ENCODE results near the gene LTBP2.

LTBP2 gene
- long read RNA-seq = 0 reads

DNA sequence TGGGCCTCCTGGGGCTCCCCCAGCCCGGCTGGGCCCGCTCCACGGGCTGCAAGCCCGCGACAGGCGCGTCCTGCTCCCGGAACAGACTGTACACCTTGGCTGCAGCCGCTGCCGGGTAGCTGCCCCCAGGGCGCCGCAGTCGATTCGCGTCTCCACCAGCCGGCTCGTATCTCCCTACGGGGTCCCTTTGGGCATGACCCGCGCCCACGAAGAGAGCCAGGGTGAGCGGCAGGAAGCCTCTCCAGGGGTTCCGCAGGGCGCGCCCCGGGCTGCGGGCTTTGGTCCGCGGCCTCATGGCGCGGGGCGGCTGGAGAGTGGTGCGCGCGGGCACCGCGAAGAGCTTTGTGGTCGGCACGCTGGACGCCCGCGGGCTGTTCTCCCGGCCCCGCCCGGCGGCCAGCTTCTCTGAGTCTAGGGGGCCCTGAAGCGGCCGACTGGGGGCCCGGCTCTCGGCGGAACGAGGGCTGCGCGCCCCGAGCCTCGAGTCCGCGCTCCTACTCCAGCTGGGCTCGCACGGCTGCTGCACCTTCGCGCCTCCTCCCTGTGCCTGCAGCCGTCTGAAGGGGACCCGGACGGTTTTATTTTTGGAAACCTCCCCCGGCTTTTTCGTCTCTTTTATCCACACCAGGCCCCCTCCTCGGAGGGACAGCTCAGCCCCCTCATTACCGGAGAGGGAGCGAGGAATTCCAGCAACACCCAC is at the start of gene LTBP2:
LTBP2 (minus strand) TSS at position 588 of the 700 bp plus-strand sequence; CDS start at position 295, 293 bp downstream.
- peak within 1 kb of the TSS; percentile 50 for H3K4me3 ChIP-seq (replicated peaks; ENCODE audit: insufficient read depth, low read length)
- TF ChIP-seq SPI1 (IDR thresholded peaks at IDR 0.05; ENCODE audit: borderline replicate concordance, low read depth) = no peak
- TF ChIP-seq POLR2AphosphoS5 (IDR thresholded peaks at IDR 0.05; ENCODE audit: low read depth) = no peak
- peaks cover 3% of the 10 kb centered on the region for H3K27me3 ChIP-seq (ENCODE audit: insufficient read depth, poor library complexity, severe bottlenecking)
- no peak for DNase-seq (ENCODE audit: low read depth in 1 of 2, low spot score in 1 of 2)
- H3K27ac ChIP-seq (replicated peaks) = no peak within 1 kb of the TSS

DNA sequence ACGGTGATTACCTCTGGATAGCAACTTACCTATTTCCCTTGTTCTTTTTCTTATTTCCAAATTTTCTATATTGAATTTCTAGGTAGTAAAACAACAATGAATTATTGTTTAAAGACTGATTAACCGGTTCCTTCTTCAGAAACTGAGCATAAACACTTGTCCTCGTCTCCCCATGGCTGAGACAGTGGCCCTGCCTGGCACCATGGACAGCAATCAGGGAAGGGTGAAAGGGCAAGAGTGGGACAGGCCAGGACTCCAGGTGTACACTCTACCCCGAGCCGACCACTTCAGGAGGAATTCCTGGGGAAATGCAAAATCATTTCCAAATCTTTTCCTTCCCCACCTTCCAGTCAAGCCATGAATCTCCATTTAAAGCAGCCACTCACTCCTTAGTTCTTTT is 48.8 kb upstream of the LTBP2 start:
- Histone ChIP-seq H3K4me3 (replicated peaks; ENCODE audit: insufficient read depth, low read length) (no peak overlapping the region), H3K27me3 (ENCODE audit: insufficient read depth, poor library complexity, severe bottlenecking) (no peaks in the 10 kb centered on the region), H3K27ac (replicated peaks) (no peak overlapping the region)
- DNase-seq (ENCODE audit: low read depth in 1 of 2, low spot score in 1 of 2) = no peak
- TF ChIP-seq REST (IDR thresholded peaks at IDR 0.05; ENCODE audit: insufficient replicate concordance, low read depth) = peak; percentile 78
- no peak for TF ChIP-seq GABPA (IDR thresholded peaks at IDR 0.05; ENCODE audit: low read depth)
- TF ChIP-seq, protein P1, sequence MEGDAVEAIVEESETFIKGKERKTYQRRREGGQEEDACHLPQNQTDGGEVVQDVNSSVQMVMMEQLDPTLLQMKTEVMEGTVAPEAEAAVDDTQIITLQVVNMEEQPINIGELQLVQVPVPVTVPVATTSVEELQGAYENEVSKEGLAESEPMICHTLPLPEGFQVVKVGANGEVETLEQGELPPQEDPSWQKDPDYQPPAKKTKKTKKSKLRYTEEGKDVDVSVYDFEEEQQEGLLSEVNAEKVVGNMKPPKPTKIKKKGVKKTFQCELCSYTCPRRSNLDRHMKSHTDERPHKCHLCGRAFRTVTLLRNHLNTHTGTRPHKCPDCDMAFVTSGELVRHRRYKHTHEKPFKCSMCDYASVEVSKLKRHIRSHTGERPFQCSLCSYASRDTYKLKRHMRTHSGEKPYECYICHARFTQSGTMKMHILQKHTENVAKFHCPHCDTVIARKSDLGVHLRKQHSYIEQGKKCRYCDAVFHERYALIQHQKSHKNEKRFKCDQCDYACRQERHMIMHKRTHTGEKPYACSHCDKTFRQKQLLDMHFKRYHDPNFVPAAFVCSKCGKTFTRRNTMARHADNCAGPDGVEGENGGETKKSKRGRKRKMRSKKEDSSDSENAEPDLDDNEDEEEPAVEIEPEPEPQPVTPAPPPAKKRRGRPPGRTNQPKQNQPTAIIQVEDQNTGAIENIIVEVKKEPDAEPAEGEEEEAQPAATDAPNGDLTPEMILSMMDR (IDR thresholded peaks at IDR 0.05; ENCODE audit: insufficient read depth, low read length) = no peak

- TF ChIP-seq SPI1 (IDR thresholded peaks at IDR 0.05; ENCODE audit: borderline replicate concordance, low read depth) = no peak
- no peak for TF ChIP-seq REST (IDR thresholded peaks at IDR 0.05; ENCODE audit: insufficient replicate concordance, low read depth)
- no peak for TF ChIP-seq POLR2AphosphoS5 (IDR thresholded peaks at IDR 0.05; ENCODE audit: low read depth)
- TF ChIP-seq, protein P1 (IDR thresholded peaks at IDR 0.05; ENCODE audit: insufficient read depth, low read length) = no peak
- no peak for TF ChIP-seq GABPA (IDR thresholded peaks at IDR 0.05; ENCODE audit: low read depth)
- DNase-seq (ENCODE audit: low read depth in 1 of 2, low spot score in 1 of 2) = no peak
- Histone ChIP-seq H3K27me3 (ENCODE audit: insufficient read depth, poor library complexity, severe bottlenecking) (no peaks in the 10 kb centered on the region), H3K4me3 (replicated peaks; ENCODE audit: insufficient read depth, low read length) (no peak overlapping the region), H3K27ac (replicated peaks) (no peak overlapping the region)
Measured at GRCh38 chr14:74660167-74660566, 48.1 kb upstream of the LTBP2 start.

GRCh38 chr14:74658535-74659131 is 46.6 kb upstream of the LTBP2 start:
- Histone ChIP-seq H3K27ac (replicated peaks) (no peak overlapping the region), H3K27me3 (ENCODE audit: insufficient read depth, poor library complexity, severe bottlenecking) (no peaks in the 10 kb centered on the region), H3K4me3 (replicated peaks; ENCODE audit: insufficient read depth, low read length) (no peak overlapping the region)
- DNase-seq (ENCODE audit: low read depth in 1 of 2, low spot score in 1 of 2) = no peak
- TF ChIP-seq SPI1 (IDR thresholded peaks at IDR 0.05; ENCODE audit: borderline replicate concordance, low read depth) = no peak
- no peak for TF ChIP-seq REST (IDR thresholded peaks at IDR 0.05; ENCODE audit: insufficient replicate concordance, low read depth)
